Colonic mucosa (tissue), 4 donors: ENCODE results near the gene GARNL3. TPM values are rescaled to one million over a fixed set of nuclear protein-coding genes. Genes with fewer than 3 reads are reported as not detected.
A peak's percentile ranks its signal among the peaks of the same experiment; 100 is the strongest.

Experiments
- DNase-seq: peaks from one replicate; pipeline ENCODE4 v3.0.0-alpha.2; 2020
- H3K27ac ChIP-seq: fragments of 200-600 bp; one replicate; pipeline ENCODE4 v1.8.0; 2021
- H3K27me3 ChIP-seq: fragments of 200-600 bp; one replicate; pipeline ENCODE4 v1.8.0; 2021
- H3K36me3 ChIP-seq: fragments of 200-600 bp; one replicate; pipeline ENCODE4 v1.8.0; 2021
- H3K4me1 ChIP-seq: fragments of 200-600 bp; one replicate; pipeline ENCODE4 v1.8.0; 2021; ENCODE audit warnings: mild to moderate bottlenecking
- H3K4me3 ChIP-seq: fragments of 200-600 bp; one replicate; pipeline ENCODE4 v1.8.0; 2021
- H3K9ac ChIP-seq, 2 donors: one replicate each; pipeline ENCODE4 v1.7.0; 2013; ENCODE audit warnings: control low read depth in 2 of 2, low read depth in 2 of 2, low read length in 2 of 2
- H3K9me3 ChIP-seq: fragments of 200-600 bp; one replicate; pipeline ENCODE4 v1.8.0; 2021
- CTCF ChIP-seq: fragments of 200-600 bp; IDR thresholded peaks from one replicate; pipeline ENCODE4 v1.8.0; 2022; ENCODE audit warnings: antibody characterized with exemption, mild to moderate bottlenecking
- intact Hi-C: fragments of 100-400 bp; cut with DNase I; formaldehyde crosslinking; loops from one replicate; pipeline ENCODE4 v1.14.1; 2022
- total RNA-seq, 2 donors: library from RNA; stranded (reverse); fragmentation: NEBNext Ultra II Directional in 1 of 2; extraction: Animal tissue kit (Norgen Biotek cat#: 25700) in 1 of 2; gene quantifications; one replicate each; pipeline ENCODE4 v1.2.1, GENCODE V29; 2021
- donor health status: healthy.
- donor health status: DM: no; HTN: no; CAD: no.
- donor health status: DM: no; HTN: no; CAD: no.

GARNL3 gene
- total RNA-seq, 2 donors from 2014 or later, result 4.1 to 5.1 TPM

GRCh38 chr9:127292415-127292814 lies 27.8 kb downstream of the GARNL3 start:
- Histone ChIP-seq H3K4me3 (no peak overlapping the region), H3K4me1 (no peaks in the 10 kb centered on the region), H3K9me3 (no peaks in the 10 kb centered on the region), H3K27me3 (no peaks in the 10 kb centered on the region), H3K9ac (no peak overlapping the region), H3K36me3 (no peaks in the 10 kb centered on the region), H3K27ac (no peak overlapping the region)
- TF ChIP-seq CTCF, result no peak
- no peak for DNase-seq
- intact Hi-C loops, result no loop called here

GRCh38 chr9:127293328-127293727 lies 28.8 kb downstream of the GARNL3 start:
- TF ChIP-seq CTCF, result no peak
- Histone ChIP-seq H3K9me3 (no peaks in the 10 kb centered on the region), H3K4me3 (no peak overlapping the region), H3K27ac (no peak overlapping the region), H3K9ac (no peak overlapping the region), H3K4me1 (no peaks in the 10 kb centered on the region), H3K36me3 (no peaks in the 10 kb centered on the region), H3K27me3 (no peaks in the 10 kb centered on the region)
- no peak for DNase-seq
- intact Hi-C loops, result no loop called here

- peak; percentile 29 for DNase-seq
- no peak for TF ChIP-seq CTCF
- H3K9me3 ChIP-seq, result no peaks in the 10 kb centered on the region
- no peak overlapping the region for H3K9ac ChIP-seq
- H3K4me1 ChIP-seq, result no peaks in the 10 kb centered on the region
- H3K4me3 ChIP-seq, result no peak overlapping the region
- H3K27me3 ChIP-seq, result no peaks in the 10 kb centered on the region
- intact Hi-C loops, result no loop called here
- no peak overlapping the region for H3K27ac ChIP-seq
- no peaks in the 10 kb centered on the region for H3K36me3 ChIP-seq
Observed at GRCh38 chr9:127293767-127294166, 29.2 kb downstream of the GARNL3 start.

- no peak for TF ChIP-seq CTCF
- DNase-seq, result no peak
- no peak overlapping the region for H3K4me3 ChIP-seq
- no peaks in the 10 kb centered on the region for H3K27me3 ChIP-seq
- intact Hi-C loops, result no loop called here
- H3K9ac ChIP-seq, result no peak overlapping the region
- H3K4me1 ChIP-seq, result no peaks in the 10 kb centered on the region
- no peak overlapping the region for H3K27ac ChIP-seq
- H3K9me3 ChIP-seq, result no peaks in the 10 kb centered on the region
- no peaks in the 10 kb centered on the region for H3K36me3 ChIP-seq
Observed at GRCh38 chr9:127295005-127295404, 30.4 kb downstream of the GARNL3 start.

- Histone ChIP-seq H3K4me3 (no peak overlapping the region), H3K9ac (no peak overlapping the region), H3K9me3 (no peaks in the 10 kb centered on the region), H3K4me1 (no peaks in the 10 kb centered on the region), H3K36me3 (no peaks in the 10 kb centered on the region), H3K27ac (no peak overlapping the region), H3K27me3 (no peaks in the 10 kb centered on the region)
- no peak for DNase-seq
- intact Hi-C loops, result no loop called here
- no peak for TF ChIP-seq CTCF
Observed at GRCh38 chr9:127300886-127301447, 36.4 kb downstream of the GARNL3 start.
